CD4-positive, alpha-beta T cell treated with Interleukin-2 at 100 ng/mL for 4 hours (primary cell): ENCODE results near the gene OR51L1.
"Not testable (repeated sequence)": the region's sequence is repeated elsewhere in the genome, so short reads cannot be mapped to it uniquely, and the experiment has no call there.

Experiments used
- DNase-seq: peaks from one replicate; pipeline ENCODE4 v3.0.0-alpha.2; 2020; ENCODE audit warnings: low spot score

The OR51L1 gene, protein sequence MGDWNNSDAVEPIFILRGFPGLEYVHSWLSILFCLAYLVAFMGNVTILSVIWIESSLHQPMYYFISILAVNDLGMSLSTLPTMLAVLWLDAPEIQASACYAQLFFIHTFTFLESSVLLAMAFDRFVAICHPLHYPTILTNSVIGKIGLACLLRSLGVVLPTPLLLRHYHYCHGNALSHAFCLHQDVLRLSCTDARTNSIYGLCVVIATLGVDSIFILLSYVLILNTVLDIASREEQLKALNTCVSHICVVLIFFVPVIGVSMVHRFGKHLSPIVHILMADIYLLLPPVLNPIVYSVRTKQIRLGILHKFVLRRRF

DNA sequence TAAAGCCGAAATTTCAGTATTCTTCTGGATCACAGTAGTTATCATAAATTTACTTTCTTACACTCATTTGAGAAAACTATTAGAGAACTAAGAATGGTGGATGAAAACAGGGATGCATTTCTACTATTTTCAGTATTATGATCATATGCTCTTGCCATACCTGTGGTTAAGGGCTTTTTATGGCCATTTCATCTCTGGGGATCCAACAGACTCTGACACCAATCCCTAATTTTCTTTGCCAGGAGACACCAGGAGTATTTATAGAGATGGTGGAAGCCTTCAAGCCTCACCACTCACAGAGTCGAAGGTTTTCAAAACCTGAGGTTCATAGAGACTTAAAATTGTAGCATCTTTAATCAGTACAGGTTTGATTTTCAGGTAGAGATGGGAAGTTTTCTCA, at the start of gene OR51L1:
Gene OR51L1 (plus strand): TSS at position 301 of the 400 bp plus-strand sequence. CDS start 4,132 bp downstream, outside the sequence.
- no peak for DNase-seq

DNA sequence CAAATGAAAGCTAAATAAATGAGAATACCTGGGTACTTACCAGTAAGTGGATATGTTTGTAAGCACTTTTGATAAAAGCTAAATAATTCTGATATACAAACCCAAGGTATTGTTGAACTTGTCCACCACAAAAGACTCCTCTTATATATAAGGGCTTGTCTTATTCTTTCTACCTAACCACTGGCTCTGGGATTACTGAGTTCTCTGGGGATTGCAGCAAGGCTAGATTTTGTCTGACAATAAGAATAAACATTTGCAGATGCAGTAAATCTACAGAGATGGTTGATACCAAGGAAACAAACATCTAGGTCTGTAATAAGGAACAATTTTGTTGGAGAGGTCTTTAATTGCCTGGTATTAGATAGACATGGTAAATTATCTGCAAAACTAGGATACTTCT, 47.1 kb upstream of the OR51L1 start, which contains the start of gene OR51A4:
Gene OR51A4 (minus strand): TSS at position 101 of the 400 bp plus-strand sequence. CDS start 505 bp downstream, outside the sequence.
- DNase-seq, result no peak

DNA sequence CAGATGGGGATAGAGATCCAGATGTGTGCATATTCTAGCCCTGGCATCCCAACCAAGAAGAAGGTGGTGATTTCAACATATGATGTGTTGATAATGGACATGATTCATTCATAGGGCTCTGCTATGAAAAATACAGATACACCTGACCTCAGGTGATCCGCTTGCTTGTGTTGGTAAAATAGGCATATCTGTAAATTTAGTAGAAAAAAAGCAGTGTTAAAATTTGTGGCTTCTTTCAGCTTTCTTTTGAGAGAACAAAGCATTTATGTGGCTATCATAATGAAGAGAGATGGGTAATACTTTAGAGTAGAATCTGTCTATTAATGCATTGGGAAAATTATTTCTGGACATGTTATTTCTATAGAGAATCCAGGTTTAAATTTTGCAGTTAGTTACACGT, 39.0 kb upstream of the OR51L1 start, which contains the start of gene OR51A2:
Gene OR51A2 (minus strand): TSS at position 101 of the 400 bp plus-strand sequence. CDS start 0 bp downstream, at position 101.
- DNase-seq, result not testable (repeated sequence)

DNA sequence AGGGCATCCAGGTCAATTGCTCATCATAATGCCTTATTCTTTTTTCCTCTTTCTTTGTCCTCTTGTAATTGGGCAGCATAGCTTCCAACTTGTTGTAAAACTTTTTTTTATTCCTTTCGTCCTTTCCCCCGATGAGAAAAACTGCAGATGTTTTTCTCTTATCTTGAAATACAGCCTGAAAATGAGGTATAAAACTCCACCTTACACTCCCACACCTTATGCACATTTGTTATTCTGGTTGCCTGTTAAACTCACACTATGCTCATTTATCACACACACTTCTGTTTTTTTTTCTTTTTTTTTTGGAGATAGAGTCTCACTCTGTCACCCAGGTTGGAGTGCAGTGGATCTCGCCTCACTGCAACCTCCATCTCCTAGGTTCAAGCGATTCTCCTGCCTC, 37.3 kb upstream of the OR51L1 start:
- DNase-seq, result no peak

DNA sequence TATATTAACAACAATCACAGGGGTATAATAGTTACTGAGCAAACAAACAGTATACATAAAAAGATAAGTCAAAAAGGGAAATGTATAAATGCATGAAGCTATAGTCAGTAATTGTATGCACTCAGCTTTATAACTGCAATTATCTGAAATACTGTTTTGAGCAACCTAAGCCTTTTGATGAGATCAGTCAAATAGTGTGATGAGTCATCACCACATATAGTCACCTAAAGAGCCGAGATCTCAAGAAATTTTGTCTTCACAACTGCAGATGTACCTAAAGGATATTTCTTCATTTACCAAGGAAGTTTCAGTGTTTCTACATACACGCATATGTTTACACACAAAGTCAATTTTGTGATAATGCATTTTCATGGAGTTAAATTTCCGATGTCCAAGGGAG, 33.8 kb upstream of the OR51L1 start:
- DNase-seq, result no peak

DNA sequence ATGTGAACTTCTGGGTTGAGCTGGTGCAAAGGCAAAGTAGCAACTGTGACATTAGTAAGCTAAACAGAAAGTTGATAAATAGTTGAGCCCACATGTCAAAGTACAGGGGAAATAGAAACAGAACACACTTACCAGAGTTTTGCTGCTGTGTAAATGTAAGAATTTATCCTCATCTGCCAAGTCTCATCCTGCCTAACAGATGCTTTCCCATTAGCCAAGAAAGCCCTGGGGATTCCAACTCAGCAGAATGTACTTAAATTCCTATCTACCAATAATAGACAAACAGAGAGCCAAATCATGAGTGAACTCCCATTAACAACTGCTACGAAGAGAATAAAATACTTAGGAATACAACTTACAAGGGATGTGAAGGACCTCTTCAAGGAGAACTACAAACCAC, 31.8 kb upstream of the OR51L1 start:
- no peak for DNase-seq

DNA sequence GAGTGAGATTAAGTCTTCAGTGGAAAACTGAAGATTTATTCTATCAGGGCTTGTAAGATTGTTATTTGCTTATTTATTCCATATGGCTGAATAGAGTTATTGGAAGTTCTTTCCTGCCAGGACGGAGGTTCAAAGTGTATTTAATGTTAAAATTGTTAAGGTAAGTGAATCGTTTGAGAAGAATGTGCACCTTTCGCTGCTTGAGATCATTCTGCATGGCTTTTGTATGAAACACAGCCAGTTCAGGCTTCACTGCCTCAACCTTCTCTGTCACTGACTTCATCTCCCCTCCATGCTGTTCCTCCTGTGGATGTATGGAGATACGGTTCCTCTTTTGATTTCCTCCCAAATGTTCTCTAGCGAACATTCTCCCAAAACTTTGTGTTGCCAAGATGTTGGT, 19.2 kb upstream of the OR51L1 start:
- DNase-seq, result no peak

DNA sequence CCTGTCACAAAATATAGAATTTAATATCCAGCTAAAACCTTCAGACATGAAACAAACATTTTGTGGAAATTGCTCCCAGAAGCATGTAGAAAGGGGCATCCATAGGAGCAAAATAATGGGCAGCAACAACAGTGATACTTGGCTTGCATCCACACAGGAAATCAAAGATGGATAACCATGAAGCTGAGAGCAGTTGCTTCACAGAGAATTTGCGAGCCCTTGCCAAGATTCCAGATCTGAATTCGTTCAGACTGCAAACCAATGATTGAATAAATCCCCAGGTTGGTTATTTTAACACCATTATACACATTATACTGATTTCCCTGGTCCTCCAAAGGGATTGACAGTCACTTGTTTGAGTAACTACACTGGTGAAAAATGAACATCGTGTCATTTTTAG, 15.6 kb upstream of the OR51L1 start:
- DNase-seq, result no peak

DNA sequence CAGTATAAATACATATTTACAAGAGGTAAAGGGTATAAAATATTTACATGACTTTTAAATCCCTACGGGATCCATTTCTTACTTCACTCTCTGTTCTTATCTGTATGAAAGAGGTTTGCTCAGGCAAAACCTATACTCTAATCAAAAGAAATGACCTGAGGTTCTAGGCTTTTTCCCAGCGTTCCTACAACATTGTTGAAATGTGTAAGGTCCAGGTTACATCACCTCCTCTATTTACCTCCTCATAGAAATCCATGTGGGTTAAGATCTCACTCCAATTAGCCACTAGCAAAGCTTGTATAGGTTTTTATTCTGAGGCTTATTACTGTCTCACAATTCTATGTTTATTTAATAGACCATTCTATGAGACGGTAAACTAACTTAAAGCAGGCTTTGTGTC, 12.0 kb upstream of the OR51L1 start:
- no peak for DNase-seq

DNA sequence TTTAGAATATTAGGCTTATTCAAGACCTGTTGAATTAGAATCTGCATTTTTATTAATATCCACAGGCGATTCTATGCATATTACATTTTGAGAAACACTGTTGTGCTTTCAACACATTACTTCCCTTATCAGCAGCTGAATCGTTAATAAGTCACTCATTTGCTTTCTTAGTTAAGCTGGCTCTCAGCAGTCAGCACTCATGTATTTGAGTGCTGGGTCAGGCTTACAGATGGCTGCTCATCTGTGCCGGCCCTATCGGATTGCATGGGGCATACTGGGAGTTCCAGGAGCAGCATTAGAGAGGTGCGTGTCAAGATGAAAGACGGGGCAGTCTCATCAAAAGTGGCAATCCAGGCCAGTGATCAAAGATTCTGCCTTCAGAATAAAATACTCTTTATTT, 10.8 kb upstream of the OR51L1 start:
- DNase-seq, result no peak

DNA sequence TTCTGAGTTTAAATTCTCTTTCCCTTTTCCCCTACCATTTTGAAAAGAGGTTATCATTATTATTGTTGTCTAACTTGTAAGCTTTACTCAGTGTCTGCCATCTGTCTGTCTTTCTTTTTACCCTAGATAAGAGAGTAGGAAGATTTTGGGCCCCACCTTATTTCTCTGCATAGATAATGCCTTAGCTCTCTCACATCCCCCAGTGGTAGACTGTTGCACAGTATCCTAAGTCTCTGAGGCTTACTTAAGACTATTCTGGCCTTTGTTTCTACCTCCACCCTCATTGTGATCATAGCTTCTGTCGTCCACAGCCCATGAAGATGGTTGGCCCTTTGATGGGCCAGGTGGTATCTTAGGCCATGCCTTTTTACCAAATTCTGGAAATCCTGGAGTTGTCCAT, 3.6 kb upstream of the OR51L1 start:
- DNase-seq, result no peak

DNA sequence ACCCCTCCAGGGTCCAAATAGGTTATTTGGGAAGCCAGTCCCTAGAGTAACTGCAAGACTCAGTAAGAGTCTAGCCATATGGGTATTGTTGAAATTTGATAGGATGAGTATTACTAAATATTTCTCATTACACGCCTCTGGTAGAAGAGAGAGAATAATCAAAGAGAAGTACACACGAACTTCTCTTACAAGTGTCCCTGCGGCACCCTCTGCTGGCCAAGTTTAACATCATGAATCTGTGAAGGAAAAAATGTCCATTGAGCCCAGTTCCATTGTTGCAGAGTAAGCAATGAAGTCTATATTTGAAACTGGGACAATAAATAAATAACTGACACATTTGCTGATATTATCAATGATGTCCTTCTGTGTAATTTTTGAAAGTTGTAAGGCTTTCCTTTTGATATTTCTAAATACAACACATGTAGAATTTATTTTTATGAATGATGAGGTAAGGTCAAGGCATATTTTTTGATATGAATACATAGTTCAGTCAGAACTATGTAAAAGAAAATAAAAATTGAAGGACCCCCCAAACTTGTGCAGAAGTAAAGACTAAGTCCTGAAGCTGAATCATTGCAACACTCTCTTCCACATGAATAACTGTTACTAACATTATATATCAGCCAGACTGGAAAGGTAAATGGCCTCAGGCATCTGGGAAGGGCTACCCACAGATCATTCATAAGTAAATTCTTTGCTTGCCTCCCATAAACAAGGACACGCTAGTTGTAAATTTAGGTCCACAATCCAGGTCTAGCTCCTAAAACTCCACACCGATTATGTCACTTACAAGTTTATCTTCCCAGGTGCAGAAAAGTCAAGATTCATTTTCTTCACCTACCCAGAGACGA, 10.0 kb downstream of the OR51L1 start:
- peak; percentile 2 for DNase-seq

DNA sequence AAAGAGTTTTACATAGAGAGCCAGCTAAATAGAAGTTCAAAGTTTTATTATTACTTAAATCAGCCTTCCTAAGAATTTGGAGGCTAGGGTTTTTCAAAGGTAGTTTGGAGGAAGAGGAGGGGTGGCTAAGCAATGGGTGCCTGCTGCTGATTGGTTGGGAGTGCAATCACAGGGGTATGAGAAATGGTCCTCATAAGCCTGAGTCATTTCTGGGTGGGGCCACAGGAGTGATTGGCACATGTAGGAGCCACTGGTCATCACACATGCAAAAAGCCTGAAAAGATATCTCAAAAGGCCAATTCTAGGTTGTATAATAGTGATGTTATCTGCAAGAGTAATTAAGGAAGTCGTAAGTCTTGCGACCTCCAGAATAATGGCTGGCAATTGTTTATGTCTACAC, 12.9 kb downstream of the OR51L1 start:
- DNase-seq, result no peak

DNA sequence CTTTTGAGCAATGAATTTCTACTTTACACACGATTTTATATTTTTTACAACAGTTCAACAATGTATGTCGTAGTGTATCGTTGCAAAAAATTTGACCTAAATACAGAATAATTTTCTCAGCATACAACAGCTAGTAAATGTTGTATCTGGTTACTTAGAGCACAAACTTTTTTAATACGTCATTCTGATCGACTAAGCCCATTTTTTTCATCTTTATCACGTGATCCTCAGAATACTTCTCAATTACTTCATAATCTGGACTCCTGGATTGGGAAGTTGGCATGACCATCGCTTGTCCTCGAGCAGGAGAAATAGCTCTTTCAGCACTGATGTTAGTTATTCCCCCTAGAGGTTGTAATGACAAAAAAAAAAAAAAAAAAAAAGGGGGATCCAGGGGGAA, 16.6 kb downstream of the OR51L1 start:
- DNase-seq, result no peak

DNA sequence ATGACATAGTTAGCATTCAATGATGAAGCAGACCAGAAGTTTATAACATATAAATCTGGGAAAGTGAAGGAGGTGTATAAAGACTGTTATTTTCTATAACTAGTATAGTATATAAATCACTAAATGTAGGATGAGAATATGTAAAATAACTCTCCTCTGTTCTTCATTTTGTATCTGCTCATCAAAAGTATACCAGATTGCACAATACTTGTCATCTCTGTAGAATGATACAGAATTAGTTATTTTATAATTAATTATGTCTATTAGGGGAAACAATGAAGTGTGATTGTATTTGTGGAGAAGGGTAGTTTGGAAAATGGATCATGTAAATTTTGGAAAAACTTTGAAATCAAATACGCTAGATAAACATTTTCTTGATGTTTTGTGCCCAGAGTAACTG, 18.4 kb downstream of the OR51L1 start:
- no peak for DNase-seq

DNA sequence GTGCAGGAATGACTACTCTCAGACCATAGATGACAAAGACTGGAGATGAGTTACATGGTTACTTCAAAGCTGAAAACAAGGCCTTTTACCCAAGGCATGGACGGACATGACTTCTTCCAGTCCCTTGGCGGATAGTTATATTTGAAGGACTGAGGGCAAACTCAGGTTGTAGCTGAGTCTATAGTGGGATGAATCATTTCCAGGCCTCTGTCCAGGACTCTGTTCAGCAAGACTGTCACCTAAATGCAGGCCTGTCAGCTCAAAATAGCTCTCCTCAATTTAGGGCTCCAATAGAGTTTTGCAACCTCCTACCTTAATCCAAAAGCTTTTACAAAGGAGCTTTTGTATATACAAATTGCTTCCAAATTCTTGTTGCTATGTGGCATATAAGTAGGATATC, 27.3 kb downstream of the OR51L1 start:
- DNase-seq, result no peak

DNA sequence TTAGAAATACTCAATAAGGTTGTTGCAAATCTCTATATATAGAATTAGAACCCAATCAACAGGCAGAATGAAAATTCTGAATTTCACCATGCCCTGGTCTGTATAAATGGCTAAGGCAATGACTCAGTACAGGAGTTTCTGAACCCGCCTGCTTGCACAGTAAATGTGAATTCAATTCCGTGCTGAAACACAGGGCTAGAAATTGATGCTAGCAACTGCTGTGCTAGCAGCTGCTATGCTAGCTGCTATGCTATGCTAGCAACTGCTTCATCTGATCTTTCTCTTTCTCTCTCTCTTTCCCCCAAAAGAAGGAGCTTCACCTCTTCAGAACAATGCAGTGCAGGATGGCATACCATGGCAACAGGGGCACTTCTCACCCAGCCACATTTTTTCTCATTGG, 42.0 kb downstream of the OR51L1 start:
- DNase-seq, result no peak

DNA sequence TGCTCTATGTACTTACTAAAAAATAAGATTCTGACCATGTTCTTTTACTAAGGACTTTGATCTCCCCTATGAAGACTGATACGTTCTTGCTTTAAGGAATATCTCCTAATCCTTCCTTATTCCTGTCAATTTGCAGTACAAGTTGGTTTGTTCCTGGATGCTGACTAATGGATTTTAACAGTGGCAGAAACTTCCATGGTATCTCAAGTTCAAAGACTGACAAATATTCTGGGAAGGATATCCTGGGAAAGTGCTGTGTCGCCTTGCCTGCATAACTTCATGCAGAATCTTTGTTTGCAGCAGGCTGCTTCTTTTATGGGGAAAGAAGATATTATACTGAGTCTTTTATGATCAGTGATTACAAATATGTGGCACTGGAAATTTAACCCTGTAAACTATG, 43.3 kb downstream of the OR51L1 start:
- DNase-seq, result no peak

DNA sequence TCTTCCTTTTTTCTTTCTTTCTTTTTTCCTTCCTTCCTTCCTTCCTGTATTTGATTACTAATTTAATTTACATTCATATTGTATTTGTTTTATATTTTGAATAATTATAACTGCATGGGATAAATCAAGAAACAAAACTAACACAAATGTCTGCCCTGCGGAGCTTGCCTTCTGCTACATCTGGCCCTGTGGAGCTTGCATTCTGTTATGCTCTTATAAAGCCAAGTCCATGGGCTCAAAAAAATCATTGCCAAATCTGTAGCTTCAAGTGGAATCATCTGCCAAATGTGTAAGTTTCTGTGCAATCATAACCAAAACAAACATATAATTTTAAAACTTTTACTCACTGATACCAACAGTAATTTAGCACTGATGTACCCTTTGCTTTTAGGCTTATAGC, 43.7 kb downstream of the OR51L1 start:
- DNase-seq, result no peak

DNA sequence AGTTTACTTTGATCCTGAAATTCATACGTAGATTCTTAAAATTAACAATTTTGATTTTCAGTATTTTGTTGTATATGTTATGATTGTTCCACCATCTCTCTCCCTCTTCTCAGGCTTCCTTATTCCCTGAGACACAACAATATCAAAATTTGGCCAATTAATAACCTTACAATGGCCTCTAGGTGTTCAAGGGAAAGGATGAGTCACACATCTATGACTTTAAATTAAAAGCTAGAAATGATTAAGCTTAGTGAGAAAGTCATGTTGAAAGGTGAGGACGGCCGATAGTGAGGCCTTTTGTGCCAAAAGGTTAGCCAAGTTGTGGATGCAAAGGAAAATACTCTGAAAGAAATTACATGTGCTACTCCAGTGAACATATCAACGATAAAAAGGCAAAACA, 46.2 kb downstream of the OR51L1 start:
- no peak for DNase-seq

DNA sequence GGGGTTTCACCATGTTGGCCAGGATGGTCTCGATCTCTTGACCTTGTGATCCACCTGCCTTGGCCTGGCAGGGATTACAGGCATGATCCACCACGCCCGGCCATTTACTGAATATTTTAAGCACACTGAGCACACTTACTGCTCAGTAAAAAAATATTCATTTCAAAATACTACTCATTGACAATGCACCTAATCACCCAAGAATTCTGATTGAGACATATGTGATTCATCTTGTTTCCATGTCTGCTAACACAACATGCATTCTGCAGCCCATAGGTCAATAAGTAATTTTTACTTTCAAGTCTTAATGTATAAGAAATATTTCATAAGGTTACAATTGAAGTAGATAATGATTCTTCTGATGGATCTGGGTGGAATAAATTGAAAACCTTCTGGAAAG, 47.4 kb downstream of the OR51L1 start:
- DNase-seq, result no peak

DNA sequence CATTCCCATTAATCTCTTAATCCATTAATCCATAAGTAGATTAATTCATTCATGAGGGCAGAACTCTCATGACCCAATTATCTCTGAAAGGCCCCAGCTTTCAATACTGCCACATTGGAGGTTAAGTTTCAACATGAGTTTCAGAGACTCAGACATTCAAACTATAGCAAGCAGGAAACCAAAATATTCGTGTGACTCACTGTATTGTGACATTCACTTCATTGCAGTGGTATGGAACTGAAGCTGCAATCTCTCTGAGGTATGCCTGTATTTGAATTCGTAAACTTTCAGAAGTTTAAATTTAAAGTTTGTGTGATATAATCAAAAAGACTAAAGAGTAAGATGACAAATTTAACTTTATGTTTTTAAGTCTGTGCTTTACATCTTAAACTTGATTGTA, 48.7 kb downstream of the OR51L1 start:
- no peak for DNase-seq

DNA sequence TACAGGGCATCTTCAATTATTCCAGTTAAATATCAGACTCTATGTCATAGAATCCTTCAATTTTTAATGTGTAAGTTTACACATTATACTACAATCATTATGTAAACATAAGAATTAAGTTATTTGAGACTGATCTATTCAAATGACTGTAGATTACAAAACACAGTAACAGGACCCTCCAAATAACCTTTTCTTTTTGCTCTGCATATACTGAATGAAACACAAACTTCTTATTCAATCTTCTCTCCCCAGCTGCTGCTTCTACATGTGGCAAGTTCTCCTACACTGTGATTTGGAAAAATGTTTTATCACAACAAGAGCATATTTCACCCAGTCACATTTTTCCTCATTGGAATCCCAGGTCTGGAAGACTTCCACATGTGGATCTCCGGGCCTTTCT, 51.6 kb downstream of the OR51L1 start, which contains the start of gene OR52J3:
Gene OR52J3 (plus strand): TSS at position 301 of the 400 bp plus-strand sequence. CDS start 0 bp downstream, at position 301.
- DNase-seq, result no peak
